GM12874 (cell line): ENCODE data around the gene GNB1L.

ENCODE experiments used
- CTCF ChIP-seq: IDR thresholded peaks from 2 replicates; pipeline ENCODE4 v1.5.1; 2011; ENCODE audit warnings: low read depth, mild to moderate bottlenecking, control low read depth, low read length, moderate library complexity; ENCODE audit not compliant: insufficient read depth

Gene GNB1L

GRCh38 chr22:19876941-19877625, 22.4 kb upstream of the GNB1L start:
- no peak for TF ChIP-seq CTCF

GRCh38 chr22:19876314-19876940, 21.8 kb upstream of the GNB1L start:
- no peak for TF ChIP-seq CTCF

GRCh38 chr22:19875531-19876313, 21.0 kb upstream of the GNB1L start:
- TF ChIP-seq CTCF: no peak

- TF ChIP-seq CTCF: no peak
These were observed 20.4 kb upstream of the GNB1L start for GRCh38 chr22:19875061-19875530.

- no peak for TF ChIP-seq CTCF
These were observed 19.8 kb upstream of the GNB1L start for GRCh38 chr22:19874307-19875060.

- no peak for TF ChIP-seq CTCF
These were observed 19.3 kb upstream of the GNB1L start for GRCh38 chr22:19873960-19874306.
